HG03342 (cell line): ENCODE results near the gene RPS16.

ENCODE experiments used
- ATAC-seq: cut with Tn5 transposase; IDR thresholded peaks from one replicate; pipeline ENCODE4 v1.9.1; 2021; ENCODE audit warnings: mild to moderate bottlenecking, moderate library complexity; ENCODE audit not compliant: unreplicated experiment

The RPS16 gene

GRCh38 chr19:39423258-39424086 is 12.3 kb downstream of the RPS16 start:
- no peak for ATAC-seq

- no peak for ATAC-seq
Measured at GRCh38 chr19:39422020-39422419, 13.7 kb downstream of the RPS16 start.

- ATAC-seq = no peak
Measured at GRCh38 chr19:39420769-39421168, 15.0 kb downstream of the RPS16 start.

GRCh38 chr19:39419003-39419402 is 16.7 kb downstream of the RPS16 start:
- ATAC-seq = no peak

GRCh38 chr19:39417463-39418181 is 18.1 kb downstream of the RPS16 start:
- ATAC-seq = no peak

- ATAC-seq = no peak
Measured at GRCh38 chr19:39416152-39417120, 19.3 kb downstream of the RPS16 start.

- no peak for ATAC-seq
Measured at GRCh38 chr19:39415111-39416046, 20.4 kb downstream of the RPS16 start.

GRCh38 chr19:39413911-39414608 is 21.7 kb downstream of the RPS16 start:
- ATAC-seq = no peak

GRCh38 chr19:39413272-39413910 is 22.4 kb downstream of the RPS16 start:
- ATAC-seq = no peak

- ATAC-seq = no peak
Measured at GRCh38 chr19:39412867-39413271, 22.9 kb downstream of the RPS16 start.

GRCh38 chr19:39412100-39412866 is 23.5 kb downstream of the RPS16 start, which contains the start of gene PLEKHG2:
Gene PLEKHG2, plus strand, starts transcription at chr19:39412669. Its CDS starts 1,418 bp downstream, at chr19:39414087.
- ATAC-seq = peak; percentile 48

GRCh38 chr19:39411832-39412099 is 24.0 kb downstream of the RPS16 start:
- ATAC-seq = peak; percentile 27

GRCh38 chr19:39411081-39411831 is 24.5 kb downstream of the RPS16 start:
- no peak for ATAC-seq

GRCh38 chr19:39410831-39411080 is 25.0 kb downstream of the RPS16 start:
- no peak for ATAC-seq

- ATAC-seq = no peak
Measured at GRCh38 chr19:39410017-39410830, 25.5 kb downstream of the RPS16 start.

- ATAC-seq = no peak
Measured at GRCh38 chr19:39409208-39410016, 26.3 kb downstream of the RPS16 start.
